ENCODE data around the gene FAM20C. TPM values are rescaled to one million over a fixed set of nuclear protein-coding genes. Genes with fewer than 3 reads are reported as not detected.

Gene FAM20C
- total RNA-seq, 4 donors from 2014 or later, result 43.0 to 112 (median 44.0) TPM

DNA sequence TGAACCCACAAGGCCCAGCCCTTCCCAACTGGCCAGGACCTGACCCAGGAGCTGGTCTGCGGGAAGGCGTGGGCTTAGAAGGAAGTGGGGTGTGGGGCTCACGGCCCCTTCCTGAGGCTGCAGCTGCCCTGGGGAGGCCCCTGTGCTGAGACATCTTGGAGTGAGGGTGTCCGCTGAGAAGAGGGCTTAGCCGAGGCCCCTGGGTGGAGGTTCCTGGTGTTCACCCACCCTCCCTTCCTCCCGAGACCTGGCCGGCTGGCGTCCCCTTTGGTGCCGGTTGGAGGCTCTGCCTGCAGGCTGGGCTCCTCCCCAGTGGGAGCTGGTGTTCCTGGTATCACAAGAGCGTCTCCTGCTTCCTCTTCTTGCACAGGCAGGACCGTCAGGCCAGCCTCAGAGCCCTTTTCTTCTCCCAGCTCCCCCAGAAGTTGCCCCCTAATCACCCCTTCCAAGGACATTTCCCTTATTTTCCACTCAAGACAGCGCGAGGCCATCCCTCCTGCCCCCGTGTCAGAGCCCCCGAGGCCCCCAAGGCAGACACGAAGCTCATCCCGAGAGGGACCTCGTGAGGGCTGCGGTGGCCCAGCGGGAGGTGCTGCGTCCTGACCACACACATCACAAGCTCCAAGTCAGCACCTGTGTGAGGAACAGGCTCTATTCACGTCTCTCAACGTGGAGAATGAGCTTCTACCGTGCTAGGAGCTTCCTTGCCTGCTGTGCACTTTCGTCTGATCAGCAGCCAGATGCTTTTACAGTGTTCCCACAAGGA, 25.1 kb upstream of the FAM20C start:
- no peaks in the 10 kb centered on the region for H3K27me3 ChIP-seq
- H3K27ac ChIP-seq, result no peak overlapping the region
- H3K36me3 ChIP-seq, result no peaks in the 10 kb centered on the region
- H3K9me3 ChIP-seq, result no peaks in the 10 kb centered on the region
- no peak for DNase-seq (ENCODE audit: low spot score in 2 of 2)
- no peak overlapping the region for H3K4me3 ChIP-seq
- 74 to 82% methylated on average over 22 to 24 of the region's 25 CpGs for WGBS, 2 donors
- no peak for TF ChIP-seq EP300 (IDR thresholded peaks at IDR 0.05)
- TF ChIP-seq POLR2A (IDR thresholded peaks at IDR 0.05), result no peak
- TF ChIP-seq, protein P1, sequence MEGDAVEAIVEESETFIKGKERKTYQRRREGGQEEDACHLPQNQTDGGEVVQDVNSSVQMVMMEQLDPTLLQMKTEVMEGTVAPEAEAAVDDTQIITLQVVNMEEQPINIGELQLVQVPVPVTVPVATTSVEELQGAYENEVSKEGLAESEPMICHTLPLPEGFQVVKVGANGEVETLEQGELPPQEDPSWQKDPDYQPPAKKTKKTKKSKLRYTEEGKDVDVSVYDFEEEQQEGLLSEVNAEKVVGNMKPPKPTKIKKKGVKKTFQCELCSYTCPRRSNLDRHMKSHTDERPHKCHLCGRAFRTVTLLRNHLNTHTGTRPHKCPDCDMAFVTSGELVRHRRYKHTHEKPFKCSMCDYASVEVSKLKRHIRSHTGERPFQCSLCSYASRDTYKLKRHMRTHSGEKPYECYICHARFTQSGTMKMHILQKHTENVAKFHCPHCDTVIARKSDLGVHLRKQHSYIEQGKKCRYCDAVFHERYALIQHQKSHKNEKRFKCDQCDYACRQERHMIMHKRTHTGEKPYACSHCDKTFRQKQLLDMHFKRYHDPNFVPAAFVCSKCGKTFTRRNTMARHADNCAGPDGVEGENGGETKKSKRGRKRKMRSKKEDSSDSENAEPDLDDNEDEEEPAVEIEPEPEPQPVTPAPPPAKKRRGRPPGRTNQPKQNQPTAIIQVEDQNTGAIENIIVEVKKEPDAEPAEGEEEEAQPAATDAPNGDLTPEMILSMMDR (IDR thresholded peaks at IDR 0.05), result no peak
- H3K4me1 ChIP-seq, result peaks cover 0 to 10% (median 2%) of the 10 kb centered on the region in 4 donors

DNA sequence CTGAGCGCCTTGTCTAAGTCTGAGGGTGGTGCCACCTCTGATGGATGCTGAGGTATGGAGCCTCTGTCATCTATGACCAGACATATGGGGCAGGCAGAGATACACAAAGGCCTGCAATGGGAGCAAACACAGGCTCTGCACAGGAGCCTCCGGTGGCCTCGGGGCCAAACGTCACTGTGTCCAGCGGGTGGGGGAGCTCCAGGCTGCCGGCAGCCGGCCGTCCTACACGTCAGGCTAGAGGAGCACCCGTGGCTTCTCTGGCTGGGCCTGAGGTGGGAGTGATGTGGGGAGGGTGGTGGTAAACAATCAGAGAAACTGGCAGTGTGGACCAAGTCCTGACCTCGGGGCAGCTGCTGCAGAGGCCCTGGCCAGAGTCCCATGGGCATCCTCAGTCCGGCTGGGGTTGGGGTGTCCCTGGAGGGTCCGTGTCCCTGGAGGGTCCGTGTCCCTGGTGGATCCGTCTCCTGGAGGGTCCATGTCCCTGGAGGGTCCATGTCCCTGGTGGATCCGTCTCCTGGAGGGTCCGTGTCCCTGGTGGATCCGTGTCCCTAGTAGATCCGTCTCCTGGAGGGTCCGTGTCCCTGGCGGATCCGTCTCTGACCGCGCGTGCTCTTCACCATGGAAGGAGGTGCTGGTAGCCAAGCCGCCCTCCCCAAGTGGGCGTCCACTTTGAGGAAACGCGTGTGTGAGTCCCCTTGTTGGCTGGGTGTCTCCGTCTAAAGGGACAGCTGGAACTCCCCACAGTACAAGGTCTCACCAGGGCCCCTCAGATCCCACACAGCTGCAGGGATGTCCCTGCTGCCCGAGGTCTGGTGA, 24.2 kb upstream of the FAM20C start:
- no peak overlapping the region for H3K4me3 ChIP-seq
- peaks cover 0 to 10% (median 2%) of the 10 kb centered on the region in 4 donors for H3K4me1 ChIP-seq
- no peaks in the 10 kb centered on the region for H3K27me3 ChIP-seq
- H3K27ac ChIP-seq, result no peak overlapping the region
- no peak for DNase-seq (ENCODE audit: low spot score in 2 of 2)
- 75 to 80% methylated on average over 22 to 30 of the region's 31 CpGs for WGBS, 2 donors
- TF ChIP-seq EP300 (IDR thresholded peaks at IDR 0.05) (no peak), POLR2A (IDR thresholded peaks at IDR 0.05) (no peak)
- TF ChIP-seq, protein P1 (IDR thresholded peaks at IDR 0.05), result no peak
- H3K9me3 ChIP-seq, result no peaks in the 10 kb centered on the region
- H3K36me3 ChIP-seq, result no peaks in the 10 kb centered on the region

DNA sequence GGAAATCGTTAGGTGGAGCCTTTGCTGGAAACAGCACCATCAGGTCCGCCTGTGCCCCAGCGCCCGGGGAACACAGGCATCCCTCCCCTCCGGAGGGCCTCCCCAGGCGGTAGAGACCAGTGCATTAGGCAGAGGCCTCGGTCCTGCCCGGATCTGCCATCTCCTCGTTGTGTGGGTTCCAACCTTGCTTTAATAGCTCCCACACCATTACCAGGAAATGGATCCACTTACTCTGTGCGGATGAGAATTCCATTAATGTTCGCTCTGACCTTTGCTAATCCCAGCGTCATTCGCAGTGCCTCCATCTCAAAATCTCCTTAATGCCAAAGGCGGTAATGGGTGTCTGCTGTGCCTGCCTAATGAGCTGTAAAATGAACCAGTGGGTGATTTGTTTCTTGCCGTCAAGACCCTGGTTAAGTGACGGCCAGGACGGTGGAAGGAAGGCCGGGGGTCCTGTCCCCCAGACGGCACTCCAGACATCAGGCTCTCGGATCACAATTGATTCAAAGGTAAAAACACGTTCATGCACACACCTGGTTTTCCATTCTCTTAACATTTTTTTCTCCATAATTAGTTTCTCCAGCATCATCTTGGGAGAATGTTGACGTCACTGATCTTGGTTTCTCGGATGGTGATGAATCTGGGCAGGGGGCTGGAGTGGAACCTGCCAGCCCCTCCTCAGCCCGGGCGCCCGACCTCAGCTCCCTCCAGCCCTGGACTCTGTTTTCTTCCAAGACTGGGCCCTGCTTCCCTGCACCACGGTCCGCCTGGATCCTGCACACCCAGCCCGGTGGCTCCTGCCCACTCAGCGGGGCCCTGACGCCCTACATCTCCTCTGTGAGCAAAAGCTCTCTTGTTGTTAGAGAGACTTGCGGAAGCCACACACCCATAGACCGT, 22.8 kb upstream of the FAM20C start:
- H3K9me3 ChIP-seq, result no peaks in the 10 kb centered on the region
- H3K4me3 ChIP-seq, result no peak overlapping the region
- no peak overlapping the region for H3K27ac ChIP-seq
- WGBS, 2 donors, result 87 to 90% methylated on average over 33 of the region's 33 CpGs
- H3K27me3 ChIP-seq, result no peaks in the 10 kb centered on the region
- TF ChIP-seq POLR2A (IDR thresholded peaks at IDR 0.05) (no peak), EP300 (IDR thresholded peaks at IDR 0.05) (no peak)
- TF ChIP-seq, protein P1 (IDR thresholded peaks at IDR 0.05), result no peak
- peaks cover 0 to 10% (median 2%) of the 10 kb centered on the region in 4 donors for H3K4me1 ChIP-seq
- DNase-seq (ENCODE audit: low spot score in 2 of 2), result no peak
- no peaks in the 10 kb centered on the region for H3K36me3 ChIP-seq

DNA sequence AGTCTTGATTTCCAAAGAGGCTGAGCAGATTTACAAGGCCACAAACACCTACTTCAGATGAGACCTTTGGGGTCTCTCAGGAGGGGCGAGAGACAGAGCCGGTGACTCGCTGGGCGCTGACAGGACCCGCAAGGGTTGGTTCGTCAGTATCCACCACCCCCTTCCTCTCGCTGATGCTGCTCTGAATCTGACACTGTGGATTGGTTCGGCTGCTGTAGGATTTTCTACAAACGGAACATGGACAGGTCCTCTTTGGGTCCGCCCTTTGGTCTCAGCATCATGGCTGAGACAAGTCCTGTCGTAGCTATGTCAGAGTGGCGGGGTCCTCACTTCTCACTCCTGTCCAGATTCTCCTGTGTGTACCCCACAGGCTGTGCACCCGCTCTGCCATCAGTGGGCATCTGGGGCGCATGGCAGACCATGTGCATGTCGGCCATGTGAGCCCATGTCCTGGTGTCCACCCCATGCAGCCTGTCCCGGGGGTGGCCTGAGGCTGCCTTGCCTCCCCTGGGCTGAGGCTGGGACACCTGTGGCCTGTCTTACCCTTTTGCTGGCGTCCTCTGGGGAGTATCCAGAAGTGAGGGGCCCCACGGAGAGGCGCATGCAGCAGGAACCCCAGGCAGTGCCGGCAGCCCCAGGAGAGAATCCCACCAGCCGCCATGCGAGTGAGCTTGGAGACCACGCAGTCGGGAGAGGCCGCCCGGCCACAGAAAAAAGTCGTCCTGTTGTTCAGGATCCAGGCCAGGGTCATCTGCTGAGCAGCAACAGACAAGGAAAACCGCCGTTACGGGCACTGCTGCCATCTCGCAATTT, 21.6 kb upstream of the FAM20C start:
- H3K27me3 ChIP-seq, result no peaks in the 10 kb centered on the region
- no peaks in the 10 kb centered on the region for H3K36me3 ChIP-seq
- no peak for DNase-seq (ENCODE audit: low spot score in 2 of 2)
- H3K4me3 ChIP-seq, result no peak overlapping the region
- TF ChIP-seq, protein P1 (IDR thresholded peaks at IDR 0.05), result no peak
- TF ChIP-seq EP300 (IDR thresholded peaks at IDR 0.05), result no peak
- TF ChIP-seq POLR2A (IDR thresholded peaks at IDR 0.05), result no peak
- no peaks in the 10 kb centered on the region for H3K9me3 ChIP-seq
- 93 to 96% methylated on average over 27 to 31 of the region's 31 CpGs for WGBS, 2 donors
- no peak overlapping the region for H3K27ac ChIP-seq
- peaks cover 0 to 10% (median 2%) of the 10 kb centered on the region in 4 donors for H3K4me1 ChIP-seq
